A549 (cell line): ENCODE results near the gene FSTL4. TPM values are rescaled to one million over a fixed set of nuclear protein-coding genes. Genes with fewer than 3 reads are reported as not detected.

Source experiments
- ATAC-seq, 2 experiments: fragments of 200-7000 bp in 1 of 2; fragments of >200 bp in 1 of 2; cut with Nextera tagmentation in 1 of 2; cut with Tn5 transposase in 1 of 2; 3 replicates each; pipeline versions ENCODE4 v1.8.0 to v1.9.1; 2018 to 2020; ENCODE audit warnings: mild to moderate bottlenecking in 1 of 2, moderate library complexity in 1 of 2
- CTCF ChIA-PET: fragments of 300-600 bp; sonication (Branson Sonifier 250); formaldehyde crosslinking; extraction: SDS; loops from one replicate; lab custom pipeline; 2021; ENCODE audit warnings: antibody characterized with exemption, inconsistent platforms; lab: Yijun Ruan, JAX
- POLR2A ChIA-PET: fragments of 350-600 bp; formaldehyde crosslinking; extraction: SDS; loops from one replicate; lab custom pipeline; 2021; ENCODE audit warnings: antibody characterized with exemption, inconsistent platforms; lab: Yijun Ruan, JAX
- DNase-seq, 2 experiments: peaks; one replicate each; pipeline versions ENCODE4 v3.0.0 to v3.0.0-alpha.2; 2011 to 2016; ENCODE audit warnings: low read depth in 1 of 2, low spot score in 1 of 2
- FAIRE-seq: peaks from 2 replicates; lab custom pipeline; 2011; peaks lifted over from hg19 to GRCh38; lab: Jason Lieb, UNC
- H3K27ac ChIP-seq, 2 experiments: fragments of >200 bp; sonication (Bioruptor Twin); formaldehyde crosslinking; 3 replicates each; pipeline ENCODE4 v1.5.1; 2016 to 2017
- H3K4me1 ChIP-seq: fragments of >200 bp; sonication (Bioruptor Twin); formaldehyde crosslinking; 3 replicates; pipeline ENCODE4 v1.6.1; 2016
- H3K4me2 ChIP-seq: fragments of >200 bp; sonication (Bioruptor Twin); formaldehyde crosslinking; 3 replicates; pipeline ENCODE4 v1.6.1; 2016
- H3K4me3 ChIP-seq: fragments of >200 bp; sonication (Bioruptor Twin); formaldehyde crosslinking; 3 replicates; pipeline ENCODE4 v1.5.1; 2016
- H3K9me3 ChIP-seq: fragments of >200 bp; sonication (Bioruptor Twin); formaldehyde crosslinking; 3 replicates; pipeline ENCODE4 v1.6.1; 2016
- ATOH8 ChIP-seq: fragments of 250-450 bp; sonication (Bioruptor Pico); IDR thresholded peaks from 2 replicates; pipeline ENCODE4 v1.5.0; 2020; ENCODE audit warnings: low read depth, mild to moderate bottlenecking, moderate library complexity
- BCL3 ChIP-seq: fragments of >200 bp; sonication (Bioruptor Twin); formaldehyde crosslinking; IDR thresholded peaks from 3 replicates; pipeline ENCODE4 v1.6.1; 2016
- CBX8 ChIP-seq: fragments of 200-600 bp; sonication (generic); IDR thresholded peaks from 2 replicates; pipeline ENCODE4 v1.6.1; 2016
- CEBPB ChIP-seq, 2 experiments: fragments of >200 bp in 1 of 2; sonication (Bioruptor Twin) in 1 of 2; formaldehyde crosslinking in 1 of 2; IDR thresholded peaks; 2 replicates each; pipeline ENCODE4 v1.6.1; 2012 to 2016
- CTCF ChIP-seq: fragments of >200 bp; sonication (Bioruptor Twin); formaldehyde crosslinking; IDR thresholded peaks from 3 replicates; pipeline ENCODE4 v1.5.1; 2016
- ESRRA ChIP-seq: fragments of 150-350 bp; IDR thresholded peaks from 2 replicates; pipeline ENCODE4 v1.6.1; 2014; ENCODE audit warnings: mild to moderate bottlenecking, low read length, borderline replicate concordance
- FOSB ChIP-seq: fragments of 250-450 bp; sonication (Bioruptor Pico); IDR thresholded peaks from 2 replicates; pipeline ENCODE4 v1.5.0; 2020; ENCODE audit warnings: mild to moderate bottlenecking, moderate library complexity
- HDAC2 ChIP-seq: fragments of 200-600 bp; sonication (generic); IDR thresholded peaks from 2 replicates; pipeline ENCODE4 v1.6.1; 2016
- MAX ChIP-seq: IDR thresholded peaks from 2 replicates; pipeline ENCODE4 v1.6.1; 2012
- MYC ChIP-seq: IDR thresholded peaks from 2 replicates; pipeline ENCODE4 v1.6.1; 2012; ENCODE audit warnings: mild to moderate bottlenecking, inconsistent platforms, low read length, improper control_type of control experiment, borderline replicate concordance
- NFE2L2 ChIP-seq: fragments of 150-350 bp; conservative IDR thresholded peaks from 2 replicates; pipeline ENCODE4 v1.6.1; 2014; ENCODE audit warnings: low read length
- NPAS2 ChIP-seq: fragments of 250-450 bp; sonication (Bioruptor Pico); IDR thresholded peaks from 2 replicates; pipeline ENCODE4 v1.8.0; 2022; ENCODE audit warnings: mild to moderate bottlenecking, moderate library complexity, borderline replicate concordance
- PHF8 ChIP-seq: fragments of 200-600 bp; sonication (generic); IDR thresholded peaks from 2 replicates; pipeline ENCODE4 v1.6.1; 2016; ENCODE audit warnings: low read depth, mild to moderate bottlenecking, antibody characterized with exemption, moderate library complexity, borderline replicate concordance
- POLR2A ChIP-seq: IDR thresholded peaks from 2 replicates; pipeline ENCODE4 v1.6.1; 2012; ENCODE audit warnings: mild to moderate bottlenecking, low read length
- RAD21 ChIP-seq, 2 experiments: fragments of >200 bp in 1 of 2; sonication (Bioruptor Twin) in 1 of 2; formaldehyde crosslinking in 1 of 2; IDR thresholded peaks in 1 of 2; conservative IDR thresholded peaks in 1 of 2; 2 replicates in 1 of 2; 3 replicates in 1 of 2; pipeline ENCODE4 v1.6.1; 2012 to 2018; ENCODE audit warnings: inconsistent platforms in 1 of 2
- REST ChIP-seq: fragments of 200-600 bp; sonication (generic); IDR thresholded peaks from 2 replicates; pipeline ENCODE4 v1.6.1; 2016; ENCODE audit warnings: antibody characterized with exemption, mild to moderate bottlenecking, moderate library complexity
- TFCP2L1 ChIP-seq: fragments of 250-450 bp; sonication (Bioruptor Pico); IDR thresholded peaks from 2 replicates; pipeline ENCODE4 v1.5.0; 2021; ENCODE audit warnings: mild to moderate bottlenecking
- USF2 ChIP-seq: fragments of 450-650 bp; IDR thresholded peaks from 2 replicates; pipeline ENCODE4 v1.6.1; 2014; ENCODE audit warnings: antibody characterized with exemption
- WGBS: methylation state at CpG from one replicate; pipeline ENCODE4 v1.1.6; 2017; ENCODE audit errors: missing lambda C conversion rate; 5-methylcytosine and 5-hydroxymethylcytosine counted together
- polyA plus RNA-seq, 4 experiments: library from polyadenylated mRNA; depleted of rRNA in 3 of 4; stranded (reverse); fragments of >200 nt; fragmentation: RNase III in 1 of 4; extraction: RNeasy Plus Mini Kit Qiagen cat#74134 plus additional on column Dnase treatment in 1 of 4; gene quantifications; 2 replicates in 3 of 4; 3 replicates in 1 of 4; pipeline ENCODE4 v1.2.3, GENCODE V29; 2011 to 2017

Gene FSTL4
- polyA plus RNA-seq, 2 of the 4 experiments (the other 2 are of a cell fraction): 1.6 to 1.8 TPM

GRCh38 chr5:133274597-133274935 lies 337.8 kb downstream of the FSTL4 start:
- TF ChIP-seq CEBPB (IDR thresholded peaks at IDR 0.05): no peak
- TF ChIP-seq MAX: no peak
- no peak for TF ChIP-seq POLR2A
- no peak for TF ChIP-seq NFE2L2
- TF ChIP-seq NPAS2 (CRISPR knock-in tag): no peak
- TF ChIP-seq TFCP2L1: no peak
- TF ChIP-seq HDAC2: no peak
- no peak for TF ChIP-seq ATOH8 (CRISPR knock-in tag)
- no peak for TF ChIP-seq RAD21 (conservative IDR thresholded peaks at IDR 0.05 in 1 of 2, IDR thresholded peaks at IDR 0.05 in 1 of 2)
- no peak for TF ChIP-seq USF2
- TF ChIP-seq REST: no peak
- TF ChIP-seq ESRRA: no peak
- TF ChIP-seq CTCF: no peak
- TF ChIP-seq MYC: no peak
- FAIRE-seq (no peak), ATAC-seq (no peak; a peak in 1 of 6 replicates), DNase-seq (no peak)
- WGBS: 40% methylated on average over 5 of the region's 5 CpGs
- Histone ChIP-seq H3K4me1 (peaks cover 5% of the 10 kb centered on the region; the same call in 1 of the 3 replicates), H3K4me2 (no peak overlapping the region), H3K27ac (no peak overlapping the region), H3K9me3 (no peaks in the 10 kb centered on the region), H3K4me3 (no peak overlapping the region)
- CTCF ChIA-PET: interaction anchor here (0.9 to 1.2 kb wide), 4 partner anchors 12 to 164 kb away, joined by 3 read pairs; no protein-coding TSS in a partner anchor
- POLR2A ChIA-PET: no interaction called here

GRCh38 chr5:133273661-133274596 lies 338.4 kb downstream of the FSTL4 start:
- CTCF ChIA-PET: interaction anchor here (1.2 kb wide), 1 partner anchor 18 kb away, joined by 3 read pairs; no protein-coding TSS in a partner anchor
- TF ChIP-seq PHF8 (no peak), ESRRA (no peak), FOSB (CRISPR knock-in tag) (no peak), CBX8 (no peak), BCL3 (no peak)
- ATAC-seq (peak; percentile 51 to 63; a peak in 4 of 6 replicates), FAIRE-seq (no peak), DNase-seq (no peak)
- H3K27ac ChIP-seq: no peak overlapping the region
- WGBS: 59% methylated on average over 8 of the region's 8 CpGs
- POLR2A ChIA-PET: no interaction called here
- H3K4me2 ChIP-seq: no peak overlapping the region
- H3K4me1 ChIP-seq: peaks cover 5% of the 10 kb centered on the region; the same call in 1 of the 3 replicates
- H3K9me3 ChIP-seq: no peaks in the 10 kb centered on the region
- no peak overlapping the region for H3K4me3 ChIP-seq
